Endodermal cell (in vitro differentiated cells): ENCODE results near the gene TREML2. TPM values are rescaled to one million over a fixed set of nuclear protein-coding genes. Genes with fewer than 3 reads are reported as not detected.

ENCODE experiments used
- DNase-seq: peaks from one replicate; pipeline ENCODE4 v3.0.0-alpha.2; 2017
- H3K27ac ChIP-seq: 2 replicates; pipeline ENCODE4 v1.5.1; 2013; ENCODE audit warnings: mild to moderate bottlenecking, low read depth, low read length, moderate library complexity
- H3K27me3 ChIP-seq: 2 replicates; pipeline ENCODE4 v1.6.1; 2013; ENCODE audit warnings: mild to moderate bottlenecking, low read length, moderate library complexity; ENCODE audit not compliant: insufficient read depth, control insufficient read depth, poor library complexity, severe bottlenecking
- H3K36me3 ChIP-seq: 2 replicates; pipeline ENCODE4 v1.7.0; 2013; ENCODE audit warnings: mild to moderate bottlenecking, low read length, moderate library complexity; ENCODE audit not compliant: control insufficient read depth, insufficient read depth
- H3K4me1 ChIP-seq: one replicate; pipeline ENCODE4 v1.7.0; 2013; ENCODE audit warnings: low read length; ENCODE audit not compliant: control insufficient read depth, insufficient read depth
- H3K4me3 ChIP-seq: 2 replicates; pipeline ENCODE4 v1.5.1; 2013; ENCODE audit warnings: mild to moderate bottlenecking, low read length, moderate library complexity
- H3K9ac ChIP-seq: 2 replicates; pipeline ENCODE4 v1.6.1; 2013; ENCODE audit warnings: mild to moderate bottlenecking, low read length, moderate library complexity; ENCODE audit not compliant: poor library complexity, severe bottlenecking; ENCODE audit errors: extremely low read depth
- H3K9me3 ChIP-seq: 2 replicates; pipeline ENCODE4 v1.6.1; 2013; ENCODE audit warnings: mild to moderate bottlenecking, low read length, moderate library complexity; ENCODE audit not compliant: control insufficient read depth
- H3K27ac Mint-ChIP-seq: 2 replicates; pipeline ENCODE4 v1.8.0; 2020; ENCODE audit warnings: mixed read lengths
- H3K27me3 Mint-ChIP-seq: 2 replicates; pipeline ENCODE4 v1.8.0; 2021; ENCODE audit warnings: mild to moderate bottlenecking, mixed read lengths; ENCODE audit not compliant: insufficient read depth
- H3K36me3 Mint-ChIP-seq: 2 replicates; pipeline ENCODE4 v1.8.0; 2020; ENCODE audit warnings: low read depth, mixed read lengths
- H3K4me1 Mint-ChIP-seq: 2 replicates; pipeline ENCODE4 v1.8.0; 2020; ENCODE audit warnings: mixed read lengths
- H3K4me3 Mint-ChIP-seq: 2 replicates; pipeline ENCODE4 v1.8.0; 2020; ENCODE audit warnings: mild to moderate bottlenecking, moderate library complexity, mixed read lengths
- H3K9me3 Mint-ChIP-seq: 2 replicates; pipeline ENCODE4 v1.8.0; 2020; ENCODE audit warnings: mild to moderate bottlenecking, mixed read lengths
- CTCF ChIP-seq: fragments of 200-600 bp; sonication (generic); conservative IDR thresholded peaks from 2 replicates; pipeline ENCODE4 v1.5.0; 2021; ENCODE audit warnings: antibody characterized with exemption, mild to moderate bottlenecking
- WGBS, 2 experiments: methylation state at CpG; one replicate each; pipeline versions ENCODE4 v1.1.5 to v1.1.7; 2013; ENCODE audit warnings: missing lambda C conversion rate in 2 of 2, mixed read lengths in 1 of 2; ENCODE audit not compliant: insufficient coverage in 1 of 2, insufficient read length in 1 of 2; 5-methylcytosine and 5-hydroxymethylcytosine counted together
- total RNA-seq, 2 donors: library from RNA; stranded (reverse); fragmentation: NEBNext Ultra II Directional in 1 of 2; extraction: Animal tissue kit (Norgen Biotek cat#: 25700) in 1 of 2; gene quantifications; 2 replicates in 1 of 2; 3 replicates in 1 of 2; pipeline ENCODE4 v1.2.1, GENCODE V29; 2021

TREML2 gene
- total RNA-seq, 2 donors from 2014 or later, result not detected

DNA sequence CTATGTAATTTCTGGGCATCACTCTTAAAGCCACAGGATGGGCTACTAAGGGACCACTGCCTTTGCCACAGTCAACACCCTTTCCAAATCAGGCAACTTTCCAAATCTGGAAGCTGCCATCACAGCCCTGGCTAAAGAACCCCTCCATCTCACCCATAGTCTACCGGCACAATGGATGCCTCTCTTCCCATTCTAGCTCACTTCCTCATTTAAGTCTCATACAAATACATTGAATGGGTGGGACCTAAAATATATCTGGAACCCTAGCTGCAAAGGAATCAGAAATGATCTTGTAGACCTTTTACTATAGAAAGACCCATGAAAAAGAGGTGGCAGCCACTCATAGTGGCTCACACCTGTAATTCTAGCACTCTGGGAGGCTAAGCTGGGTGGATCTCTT is 23.9 kb upstream of the TREML2 start:
- H3K27ac Mint-ChIP-seq, result no peak overlapping the region
- no peak overlapping the region for H3K4me3 ChIP-seq
- no peaks in the 10 kb centered on the region for H3K36me3 ChIP-seq
- H3K9me3 Mint-ChIP-seq, result peaks cover 8% of the 10 kb centered on the region
- H3K36me3 Mint-ChIP-seq, result no peaks in the 10 kb centered on the region
- H3K9me3 ChIP-seq, result peaks cover 8% of the 10 kb centered on the region
- H3K4me1 ChIP-seq, result peaks cover 5% of the 10 kb centered on the region
- H3K9ac ChIP-seq, result no peak overlapping the region
- no peak overlapping the region for H3K27ac ChIP-seq
- peaks cover 6% of the 10 kb centered on the region for H3K4me1 Mint-ChIP-seq
- no peak for DNase-seq
- peaks cover 8% of the 10 kb centered on the region for H3K27me3 ChIP-seq
- WGBS, 2 experiments, result 97% methylated on average over 1 of the region's 1 CpG; no CpG with 5 or more reads in 1 of the 2 experiments
- no peak for TF ChIP-seq CTCF
- peaks cover 18% of the 10 kb centered on the region for H3K27me3 Mint-ChIP-seq
- no peak overlapping the region for H3K4me3 Mint-ChIP-seq

- H3K9me3 Mint-ChIP-seq, result peaks cover 14% of the 10 kb centered on the region
- peaks cover 5% of the 10 kb centered on the region for H3K4me1 ChIP-seq
- H3K4me1 Mint-ChIP-seq, result peaks cover 6% of the 10 kb centered on the region
- H3K9ac ChIP-seq, result no peak overlapping the region
- no peak overlapping the region for H3K27ac ChIP-seq
- WGBS, 2 experiments, result 91 to 100% methylated on average over 2 to 5 of the region's 5 CpGs
- no peak for TF ChIP-seq CTCF
- H3K36me3 ChIP-seq, result no peaks in the 10 kb centered on the region
- H3K27me3 Mint-ChIP-seq, result peaks cover 16% of the 10 kb centered on the region
- no peak overlapping the region for H3K27ac Mint-ChIP-seq
- peaks cover 8% of the 10 kb centered on the region for H3K27me3 ChIP-seq
- peaks cover 15% of the 10 kb centered on the region for H3K9me3 ChIP-seq
- no peak for DNase-seq
- no peak overlapping the region for H3K4me3 Mint-ChIP-seq
- H3K4me3 ChIP-seq, result no peak overlapping the region
- no peaks in the 10 kb centered on the region for H3K36me3 Mint-ChIP-seq
Observed at GRCh38 chr6:41222513-41222912, 21.6 kb upstream of the TREML2 start.

DNA sequence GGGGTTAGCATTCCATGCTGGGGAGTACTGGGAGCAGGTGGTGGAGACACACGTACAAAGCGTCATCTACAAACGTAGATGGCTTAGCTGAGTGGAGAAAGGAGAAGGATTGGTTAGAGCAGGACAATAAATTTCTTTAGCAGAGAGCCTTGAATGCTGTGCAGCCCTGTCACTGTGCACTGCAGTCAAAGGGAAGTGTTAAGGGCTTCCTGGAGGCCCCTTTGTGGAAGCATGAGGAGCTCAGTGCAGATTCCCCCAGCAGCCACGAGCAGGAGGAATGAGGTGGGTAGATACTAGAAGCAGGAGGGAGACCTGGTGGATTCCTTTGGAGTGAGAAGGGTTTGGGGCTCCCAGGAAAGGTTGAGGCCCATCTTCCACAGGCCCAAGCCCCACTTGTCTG is 21.1 kb upstream of the TREML2 start:
- Mint-ChIP-seq H3K27ac (no peak overlapping the region), H3K27me3 (peaks cover 16% of the 10 kb centered on the region), H3K4me1 (peaks cover 6% of the 10 kb centered on the region), H3K36me3 (no peaks in the 10 kb centered on the region), H3K4me3 (no peak overlapping the region), H3K9me3 (peaks cover 14% of the 10 kb centered on the region)
- no peak overlapping the region for H3K27ac ChIP-seq
- H3K27me3 ChIP-seq, result peaks cover 8% of the 10 kb centered on the region
- H3K36me3 ChIP-seq, result no peaks in the 10 kb centered on the region
- DNase-seq, result no peak
- H3K9me3 ChIP-seq, result peaks cover 15% of the 10 kb centered on the region
- WGBS, 2 experiments, result 93 to 94% methylated on average over 3 to 4 of the region's 4 CpGs
- no peak overlapping the region for H3K9ac ChIP-seq
- peaks cover 5% of the 10 kb centered on the region for H3K4me1 ChIP-seq
- H3K4me3 ChIP-seq, result no peak overlapping the region
- no peak for TF ChIP-seq CTCF
